Lower lobe of right lung (tissue), 2 donors: Measurements from ENCODE around the gene NMT1. TPM values are rescaled to one million over a fixed set of nuclear protein-coding genes. Genes with fewer than 3 reads are reported as not detected.
"Not testable (repeated sequence)": the region's sequence is repeated elsewhere in the genome, so short reads cannot be mapped to it uniquely, and the experiment has no call there.

Experiments
- ATAC-seq, 2 donors: fragments of 200-7000 bp; cut with Tn5 transposase; one replicate each; pipeline ENCODE4 v1.9.1; 2020 to 2022; ENCODE audit warnings: mild to moderate bottlenecking in 2 of 2, moderate library complexity in 2 of 2
- DNase-seq: peaks from one replicate; pipeline ENCODE4 v3.0.0-alpha.2; 2020
- H3K27ac ChIP-seq: fragments of 200-600 bp; one replicate; pipeline ENCODE4 v1.8.0; 2022
- H3K27me3 ChIP-seq: fragments of 200-600 bp; one replicate; pipeline ENCODE4 v1.8.0; 2022; ENCODE audit warnings: low read depth
- H3K36me3 ChIP-seq: fragments of 200-600 bp; one replicate; pipeline ENCODE4 v1.8.0; 2022; ENCODE audit warnings: mild to moderate bottlenecking
- H3K4me1 ChIP-seq: fragments of 200-600 bp; one replicate; pipeline ENCODE4 v1.8.0; 2022
- H3K4me3 ChIP-seq: fragments of 200-600 bp; one replicate; pipeline ENCODE4 v1.8.0; 2022; ENCODE audit warnings: mild to moderate bottlenecking
- H3K9me3 ChIP-seq: fragments of 200-600 bp; one replicate; pipeline ENCODE4 v1.8.0; 2022
- CTCF ChIP-seq: fragments of 200-600 bp; IDR thresholded peaks from one replicate; pipeline ENCODE4 v1.8.0; 2022; ENCODE audit warnings: antibody characterized with exemption, mild to moderate bottlenecking
- intact Hi-C: fragments of 100-400 bp; cut with DNase I; formaldehyde crosslinking; loops from one replicate; pipeline ENCODE4 v1.11.0; 2022
- total RNA-seq: library from RNA; stranded (reverse); fragmentation: NEBNext Ultra II Directional; extraction: Animal tissue kit (Norgen Biotek cat#: 25700); gene quantifications from one replicate; pipeline ENCODE4 v1.2.1, GENCODE V29; 2021
- donor health status: DM: no; HTN: yes; CAD: no; lungs with severe emphysema.

NMT1 gene
- total RNA-seq, 1 donor from 2014 or later, result 117 TPM

GRCh38 chr17:45120558-45120957 lies 59.4 kb downstream of the NMT1 start:
- Histone ChIP-seq H3K4me1 (peaks cover 28% of the 10 kb centered on the region), H3K9me3 (no peaks in the 10 kb centered on the region), H3K27me3 (no peaks in the 10 kb centered on the region), H3K36me3 (peaks cover 18% of the 10 kb centered on the region), H3K4me3 (no peak overlapping the region), H3K27ac (no peak overlapping the region)
- intact Hi-C loops, result no loop called here
- ATAC-seq (no peak), DNase-seq (no peak)
- no peak for TF ChIP-seq CTCF

- Histone ChIP-seq H3K27ac (no peak overlapping the region), H3K4me3 (no peak overlapping the region), H3K27me3 (no peaks in the 10 kb centered on the region), H3K4me1 (peaks cover 28% of the 10 kb centered on the region), H3K36me3 (peaks cover 18% of the 10 kb centered on the region), H3K9me3 (no peaks in the 10 kb centered on the region)
- no peak for DNase-seq
- no peak for TF ChIP-seq CTCF
- intact Hi-C loops, result no loop called here
- ATAC-seq, result no peak
Observed at GRCh38 chr17:45121055-45121454, 59.9 kb downstream of the NMT1 start.

- peaks cover 13% of the 10 kb centered on the region for H3K36me3 ChIP-seq
- H3K4me1 ChIP-seq, result peaks cover 41% of the 10 kb centered on the region
- TF ChIP-seq CTCF, result no peak
- ATAC-seq (no peak), DNase-seq (no peak)
- H3K4me3 ChIP-seq, result no peak overlapping the region
- intact Hi-C loops, result no loop called here
- H3K27ac ChIP-seq, result peak overlapping the region; percentile 44
- no peaks in the 10 kb centered on the region for H3K27me3 ChIP-seq
- H3K9me3 ChIP-seq, result no peaks in the 10 kb centered on the region
Observed at GRCh38 chr17:45123076-45123770, 62.1 kb downstream of the NMT1 start.

- peak; percentile 66 for ATAC-seq
- Histone ChIP-seq H3K27me3 (no peaks in the 10 kb centered on the region), H3K9me3 (no peaks in the 10 kb centered on the region), H3K36me3 (peaks cover 13% of the 10 kb centered on the region), H3K27ac (peak overlapping the region; percentile 44), H3K4me1 (peaks cover 51% of the 10 kb centered on the region), H3K4me3 (no peak overlapping the region)
- no peak for DNase-seq
- TF ChIP-seq CTCF, result no peak
- intact Hi-C loops, result no loop called here
Observed at GRCh38 chr17:45123930-45124796, 63.0 kb downstream of the NMT1 start.

- Histone ChIP-seq H3K4me1 (peaks cover 55% of the 10 kb centered on the region), H3K27ac (peak overlapping the region; percentile 44), H3K36me3 (peaks cover 10% of the 10 kb centered on the region)
- DNase-seq, intact Hi-C loops, H3K27me3 ChIP-seq, ATAC-seq, H3K9me3 ChIP-seq, H3K4me3 ChIP-seq: not testable (repeated sequence)
Observed at GRCh38 chr17:45124797-45125122, 63.6 kb downstream of the NMT1 start.

- ATAC-seq (no peak), DNase-seq (no peak)
- peaks cover 57% of the 10 kb centered on the region for H3K4me1 ChIP-seq
- H3K36me3 ChIP-seq, result peaks cover 3% of the 10 kb centered on the region
- intact Hi-C loops, result no loop called here
- H3K4me3 ChIP-seq, result no peak overlapping the region
- H3K27me3 ChIP-seq, result no peaks in the 10 kb centered on the region
- no peak for TF ChIP-seq CTCF
- H3K9me3 ChIP-seq, result no peaks in the 10 kb centered on the region
- H3K27ac ChIP-seq, result no peak overlapping the region
Observed at GRCh38 chr17:45125509-45125908, 64.4 kb downstream of the NMT1 start.
